Activated naive CD4-positive, alpha-beta T cell treated with anti-CD3 and anti-CD28 coated beads, Interleukin-2, amount 10 ng/mL, durations not matched to agents 7 days and 5 days (primary cell): Measurements from ENCODE around the gene ETV3L.

Source experiments
- CTCF ChIA-PET: fragments of 350-600 bp; sonication (Branson Sonifier 250); formaldehyde crosslinking; loops from one replicate; lab custom pipeline; 2021; ENCODE audit warnings: antibody characterized with exemption; lab: Charles Lee
- DNase-seq: peaks from one replicate; pipeline ENCODE4 v3.0.0-alpha.2; 2020
- H3K27ac Mint-ChIP-seq: one replicate; pipeline ENCODE4 v1.8.0; 2021; ENCODE audit warnings: mild to moderate bottlenecking, moderate library complexity, mixed read lengths
- H3K27me3 Mint-ChIP-seq: one replicate; pipeline ENCODE4 v1.8.0; 2021; ENCODE audit warnings: mild to moderate bottlenecking, mixed read lengths
- H3K36me3 Mint-ChIP-seq: one replicate; pipeline ENCODE4 v1.8.0; 2021; ENCODE audit warnings: mixed read lengths
- H3K4me1 Mint-ChIP-seq: one replicate; pipeline ENCODE4 v1.8.0; 2021; ENCODE audit warnings: mixed read lengths
- H3K4me3 Mint-ChIP-seq: one replicate; pipeline ENCODE4 v1.8.0; 2021; ENCODE audit warnings: mild to moderate bottlenecking, moderate library complexity, mixed read lengths
- H3K9me3 Mint-ChIP-seq: one replicate; pipeline ENCODE4 v1.8.0; 2021; ENCODE audit warnings: mixed read lengths

ETV3L gene

DNA sequence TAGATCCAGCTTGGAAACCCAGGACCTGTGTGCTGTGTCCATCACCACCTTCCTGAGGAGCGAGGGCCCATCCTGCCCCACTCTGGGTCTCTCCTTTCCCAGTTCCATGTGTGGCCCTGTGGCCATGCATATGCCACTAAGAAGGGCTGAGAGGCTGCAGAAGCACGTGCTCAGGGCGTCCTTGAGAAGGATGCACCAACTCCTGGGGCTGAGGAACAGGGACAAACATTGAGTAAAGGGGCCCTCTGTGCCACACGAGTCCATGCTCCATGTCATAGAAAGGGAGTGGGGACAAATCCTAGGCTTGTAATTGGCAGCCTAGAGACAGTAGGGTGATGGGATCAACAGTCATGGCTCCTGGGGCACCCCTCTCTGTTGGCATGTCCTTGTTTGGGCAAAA lies 8.4 kb downstream of the ETV3L start:
- no peaks in the 10 kb centered on the region for H3K9me3 Mint-ChIP-seq
- no peak overlapping the region for H3K27ac Mint-ChIP-seq
- CTCF ChIA-PET: interaction anchor here (0.8 to 8.6 kb wide), 16 partner anchors 10 to 86 kb away, joined by 3 to 491 read pairs (median 9); partner anchors contain the start of genes ETV3 and ETV3L
- no peaks in the 10 kb centered on the region for H3K4me1 Mint-ChIP-seq
- no peaks in the 10 kb centered on the region for H3K36me3 Mint-ChIP-seq
- H3K27me3 Mint-ChIP-seq: peaks cover 26% of the 10 kb centered on the region
- no peak overlapping the region for H3K4me3 Mint-ChIP-seq
- DNase-seq: no peak

DNA sequence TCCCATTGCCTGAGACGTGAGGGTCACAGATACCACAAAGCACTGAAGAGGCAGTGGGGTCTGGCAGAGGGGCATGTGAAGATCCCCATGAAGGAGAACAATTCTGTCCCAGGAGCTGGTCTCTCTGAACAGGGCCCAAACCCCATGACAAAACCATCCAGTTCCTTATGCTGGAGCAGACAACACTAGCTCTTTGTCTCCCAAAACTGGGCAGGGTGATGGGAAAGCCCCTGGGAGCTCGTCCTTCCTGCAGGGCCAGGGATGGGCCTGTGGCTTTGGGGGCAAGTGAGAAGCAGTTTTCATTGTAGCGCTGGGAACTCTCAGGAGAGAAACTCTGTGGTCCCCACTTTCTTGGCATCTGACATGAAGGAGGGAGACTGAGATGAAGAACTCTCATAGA lies 8.8 kb downstream of the ETV3L start:
- Mint-ChIP-seq H3K27me3 (peaks cover 26% of the 10 kb centered on the region), H3K4me1 (no peaks in the 10 kb centered on the region), H3K27ac (no peak overlapping the region), H3K9me3 (no peaks in the 10 kb centered on the region), H3K4me3 (no peak overlapping the region), H3K36me3 (no peaks in the 10 kb centered on the region)
- CTCF ChIA-PET: interaction anchor here (0.8 to 8.6 kb wide), 20 partner anchors 10 to 102 kb away, joined by 3 to 491 read pairs (median 6); partner anchors contain the start of genes ETV3 and ETV3L
- no peak for DNase-seq

DNA sequence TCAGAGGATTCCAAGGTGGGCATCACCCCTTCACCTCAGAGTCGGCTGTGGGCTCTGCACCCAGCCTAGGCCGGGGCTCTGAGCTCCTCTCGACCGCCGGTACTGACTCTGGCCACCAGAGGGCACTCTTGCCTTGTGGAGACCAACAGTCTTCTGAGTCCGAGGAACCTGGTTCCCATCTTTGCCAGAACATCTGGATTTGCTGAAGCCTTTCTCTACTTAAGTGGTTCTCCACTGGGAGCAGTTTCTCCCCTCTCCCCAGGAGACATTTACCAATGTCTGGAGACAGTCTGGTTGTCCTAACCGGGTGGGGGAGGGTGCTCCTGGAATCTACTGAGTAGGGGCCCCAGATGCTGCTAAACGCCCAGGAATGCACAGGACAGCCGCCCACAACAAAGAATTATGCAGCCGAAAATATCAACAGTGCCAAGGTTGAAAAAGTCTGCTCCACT lies 9.4 kb downstream of the ETV3L start:
- Mint-ChIP-seq H3K27me3 (peaks cover 26% of the 10 kb centered on the region), H3K4me1 (no peaks in the 10 kb centered on the region), H3K4me3 (no peak overlapping the region), H3K9me3 (no peaks in the 10 kb centered on the region), H3K27ac (no peak overlapping the region), H3K36me3 (no peaks in the 10 kb centered on the region)
- CTCF ChIA-PET: interaction anchor here (0.6 to 8.6 kb wide), 31 partner anchors 9 to 158 kb away, joined by 3 to 491 read pairs (median 4); partner anchors contain the start of genes ETV3 and ETV3L
- peak; percentile 90 for DNase-seq

GRCh38 chr1:157089789-157090188 lies 9.8 kb downstream of the ETV3L start:
- CTCF ChIA-PET: interaction anchor here (0.6 to 8.6 kb wide), 28 partner anchors 9 to 158 kb away, joined by 3 to 491 read pairs (median 4); partner anchors contain the start of genes ETV3 and ETV3L
- DNase-seq: no peak
- H3K4me3 Mint-ChIP-seq: no peak overlapping the region
- H3K4me1 Mint-ChIP-seq: no peaks in the 10 kb centered on the region
- H3K27ac Mint-ChIP-seq: no peak overlapping the region
- peaks cover 23% of the 10 kb centered on the region for H3K27me3 Mint-ChIP-seq
- H3K9me3 Mint-ChIP-seq: no peaks in the 10 kb centered on the region
- no peaks in the 10 kb centered on the region for H3K36me3 Mint-ChIP-seq

- no peak for DNase-seq
- H3K27me3 Mint-ChIP-seq: peaks cover 23% of the 10 kb centered on the region
- no peak overlapping the region for H3K4me3 Mint-ChIP-seq
- H3K9me3 Mint-ChIP-seq: no peaks in the 10 kb centered on the region
- CTCF ChIA-PET: interaction anchor here (1.1 to 8.6 kb wide), 4 partner anchors 10 to 66 kb away, joined by 3 to 491 read pairs (median 17); partner anchors contain the start of gene ETV3
- H3K36me3 Mint-ChIP-seq: no peaks in the 10 kb centered on the region
- H3K27ac Mint-ChIP-seq: no peak overlapping the region
- H3K4me1 Mint-ChIP-seq: no peaks in the 10 kb centered on the region
Observed at GRCh38 chr1:157088607-157089006, 11.0 kb downstream of the ETV3L start.

- no peak for DNase-seq
- no peaks in the 10 kb centered on the region for H3K4me1 Mint-ChIP-seq
- H3K4me3 Mint-ChIP-seq: no peak overlapping the region
- H3K9me3 Mint-ChIP-seq: no peaks in the 10 kb centered on the region
- CTCF ChIA-PET: interaction anchor here (8.6 kb wide), 1 partner anchor 68 kb away, joined by 491 read pairs; no protein-coding TSS in a partner anchor
- H3K36me3 Mint-ChIP-seq: no peaks in the 10 kb centered on the region
- H3K27me3 Mint-ChIP-seq: peaks cover 31% of the 10 kb centered on the region
- H3K27ac Mint-ChIP-seq: no peak overlapping the region
Observed at GRCh38 chr1:157087030-157087429, 12.6 kb downstream of the ETV3L start.

- H3K4me1 Mint-ChIP-seq: no peaks in the 10 kb centered on the region
- H3K9me3 Mint-ChIP-seq: no peaks in the 10 kb centered on the region
- CTCF ChIA-PET: interaction anchor here (8.6 kb wide), 1 partner anchor 68 kb away, joined by 491 read pairs; no protein-coding TSS in a partner anchor
- no peaks in the 10 kb centered on the region for H3K36me3 Mint-ChIP-seq
- H3K27me3 Mint-ChIP-seq: peaks cover 30% of the 10 kb centered on the region
- H3K4me3 Mint-ChIP-seq: no peak overlapping the region
- DNase-seq: no peak
- no peak overlapping the region for H3K27ac Mint-ChIP-seq
Observed at GRCh38 chr1:157086299-157086698, 13.3 kb downstream of the ETV3L start.

DNA sequence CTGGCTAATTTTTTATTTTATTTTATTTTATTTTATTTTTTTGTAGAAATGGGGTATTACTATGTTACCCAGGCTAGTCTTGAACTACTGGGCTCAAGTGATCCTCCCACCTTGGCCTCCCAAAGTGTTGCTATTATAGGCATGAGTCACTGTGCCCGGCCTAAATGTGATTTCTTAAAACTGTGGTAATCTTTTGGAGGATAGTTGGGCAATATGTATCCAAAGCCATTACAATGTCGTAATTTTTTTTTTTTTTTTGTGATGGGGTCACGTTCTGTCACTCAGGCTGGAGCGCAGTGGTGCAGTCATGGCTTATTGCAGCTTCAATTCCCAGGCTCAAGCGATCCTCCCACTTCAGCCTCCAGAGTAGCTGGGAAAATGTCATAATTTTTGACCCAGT lies 14.2 kb downstream of the ETV3L start:
- no peaks in the 10 kb centered on the region for H3K9me3 Mint-ChIP-seq
- no peak overlapping the region for H3K4me3 Mint-ChIP-seq
- no peaks in the 10 kb centered on the region for H3K4me1 Mint-ChIP-seq
- no peaks in the 10 kb centered on the region for H3K36me3 Mint-ChIP-seq
- H3K27ac Mint-ChIP-seq: no peak overlapping the region
- CTCF ChIA-PET: interaction anchor here (8.6 kb wide), 1 partner anchor 69 kb away, joined by 491 read pairs; no protein-coding TSS in a partner anchor
- no peak for DNase-seq
- peaks cover 24% of the 10 kb centered on the region for H3K27me3 Mint-ChIP-seq

- Mint-ChIP-seq H3K4me1 (no peaks in the 10 kb centered on the region), H3K27ac (no peak overlapping the region), H3K36me3 (no peaks in the 10 kb centered on the region), H3K27me3 (peaks cover 17% of the 10 kb centered on the region), H3K4me3 (no peak overlapping the region), H3K9me3 (no peaks in the 10 kb centered on the region)
- CTCF ChIA-PET: interaction anchor here (8.6 kb wide), 1 partner anchor 70 kb away, joined by 491 read pairs; no protein-coding TSS in a partner anchor
- no peak for DNase-seq
Observed at GRCh38 chr1:157084720-157085119, 14.9 kb downstream of the ETV3L start.

DNA sequence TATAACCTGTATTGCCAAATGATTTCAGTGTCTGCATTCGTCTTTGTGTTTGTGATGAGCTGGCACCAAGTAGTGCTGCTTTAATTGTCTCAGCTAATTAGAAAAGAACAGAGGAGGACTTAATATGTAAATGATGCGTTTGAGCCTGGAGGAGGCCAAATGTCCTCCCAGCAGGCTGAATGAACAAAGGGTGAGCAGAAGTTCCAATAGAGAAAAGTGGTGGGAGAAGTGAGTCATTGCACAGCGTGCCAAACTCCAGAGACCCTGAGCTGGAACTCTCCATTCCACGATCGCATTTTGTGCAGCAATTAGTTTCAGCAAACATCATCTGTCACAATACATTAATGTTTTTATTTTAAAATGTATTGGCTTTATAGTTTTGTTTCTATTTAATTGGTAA lies 17.9 kb downstream of the ETV3L start:
- no peaks in the 10 kb centered on the region for H3K9me3 Mint-ChIP-seq
- H3K36me3 Mint-ChIP-seq: no peaks in the 10 kb centered on the region
- peaks cover 27% of the 10 kb centered on the region for H3K27me3 Mint-ChIP-seq
- DNase-seq: no peak
- H3K27ac Mint-ChIP-seq: no peak overlapping the region
- no peaks in the 10 kb centered on the region for H3K4me1 Mint-ChIP-seq
- CTCF ChIA-PET: interaction anchor here (1.8 kb wide), 1 partner anchor 8 kb away, joined by 9 read pairs; no protein-coding TSS in a partner anchor
- H3K4me3 Mint-ChIP-seq: no peak overlapping the region

GRCh38 chr1:157080714-157081113 lies 18.9 kb downstream of the ETV3L start:
- DNase-seq: no peak
- H3K27me3 Mint-ChIP-seq: peaks cover 30% of the 10 kb centered on the region
- H3K27ac Mint-ChIP-seq: no peak overlapping the region
- CTCF ChIA-PET: interaction anchor here (0.7 to 1.8 kb wide), 3 partner anchors 9 to 76 kb away, joined by 3 to 9 read pairs (median 3); no protein-coding TSS in a partner anchor
- H3K4me1 Mint-ChIP-seq: no peaks in the 10 kb centered on the region
- H3K4me3 Mint-ChIP-seq: no peak overlapping the region
- H3K9me3 Mint-ChIP-seq: no peaks in the 10 kb centered on the region
- H3K36me3 Mint-ChIP-seq: no peaks in the 10 kb centered on the region

GRCh38 chr1:157077394-157077793 lies 22.2 kb downstream of the ETV3L start:
- no peaks in the 10 kb centered on the region for H3K9me3 Mint-ChIP-seq
- peaks cover 36% of the 10 kb centered on the region for H3K27me3 Mint-ChIP-seq
- CTCF ChIA-PET: no interaction called here
- no peak overlapping the region for H3K27ac Mint-ChIP-seq
- H3K4me1 Mint-ChIP-seq: no peaks in the 10 kb centered on the region
- no peak for DNase-seq
- no peaks in the 10 kb centered on the region for H3K36me3 Mint-ChIP-seq
- no peak overlapping the region for H3K4me3 Mint-ChIP-seq

GRCh38 chr1:157073944-157074685 lies 25.5 kb downstream of the ETV3L start:
- no peaks in the 10 kb centered on the region for H3K36me3 Mint-ChIP-seq
- peaks cover 32% of the 10 kb centered on the region for H3K27me3 Mint-ChIP-seq
- peak; percentile 60 for DNase-seq
- H3K27ac Mint-ChIP-seq: no peak overlapping the region
- no peaks in the 10 kb centered on the region for H3K9me3 Mint-ChIP-seq
- CTCF ChIA-PET: interaction anchor here (0.7 to 3.2 kb wide), 16 partner anchors 9 to 184 kb away, joined by 3 to 20 read pairs (median 3); no protein-coding TSS in a partner anchor
- no peak overlapping the region for H3K4me3 Mint-ChIP-seq
- H3K4me1 Mint-ChIP-seq: no peaks in the 10 kb centered on the region

DNA sequence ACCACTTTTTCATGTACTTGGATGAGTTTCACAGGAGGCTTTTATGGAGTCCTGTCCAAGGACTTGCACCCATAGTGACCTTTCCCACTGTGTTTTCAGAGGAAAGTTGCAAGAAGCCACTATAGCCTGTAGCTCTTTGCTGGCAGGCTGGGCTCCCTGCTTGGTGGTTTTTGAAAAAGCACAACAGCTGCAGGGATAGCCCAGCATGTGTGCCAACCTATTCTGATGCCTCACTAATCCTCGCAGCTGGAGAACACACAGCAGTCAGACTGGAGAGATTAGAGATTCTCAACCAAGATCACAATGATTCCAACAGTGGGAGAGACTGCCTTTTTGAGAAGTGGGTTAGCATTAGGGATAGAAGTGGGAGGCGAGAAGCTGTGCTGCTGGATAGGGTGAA lies 30.0 kb downstream of the ETV3L start:
- no peak overlapping the region for H3K4me3 Mint-ChIP-seq
- peaks cover 48% of the 10 kb centered on the region for H3K27me3 Mint-ChIP-seq
- H3K9me3 Mint-ChIP-seq: no peaks in the 10 kb centered on the region
- DNase-seq: no peak
- no peak overlapping the region for H3K27ac Mint-ChIP-seq
- CTCF ChIA-PET: interaction anchor here (3.6 kb wide), 1 partner anchor 19 kb away, joined by 16 read pairs; no protein-coding TSS in a partner anchor
- peaks cover 3% of the 10 kb centered on the region for H3K4me1 Mint-ChIP-seq
- no peaks in the 10 kb centered on the region for H3K36me3 Mint-ChIP-seq
